ENCODE measurements around the gene S100A2.
"Not testable (repeated sequence)": the region's sequence is repeated elsewhere in the genome, so short reads cannot be mapped to it uniquely, and the experiment has no call there.

S100A2 gene

DNA sequence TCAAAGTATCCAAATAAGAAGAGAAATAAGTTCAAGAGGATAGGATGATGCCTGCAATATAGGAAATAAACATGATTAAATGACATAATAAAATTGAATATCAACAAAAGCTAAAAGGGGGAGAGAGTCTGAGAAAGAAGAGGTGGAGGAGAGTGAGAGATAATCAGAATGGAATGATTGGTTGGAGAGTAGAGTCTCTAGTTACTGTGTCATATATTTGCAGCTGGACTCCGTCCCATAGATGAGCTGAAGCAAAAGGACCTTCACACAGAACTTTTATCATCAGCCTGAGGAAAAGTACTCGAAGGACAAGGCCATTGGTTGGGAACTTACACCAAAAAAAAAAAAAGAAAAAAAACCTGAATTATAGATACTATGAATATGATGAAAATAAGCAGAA, 22.8 kb upstream of the S100A2 start:
- no peak for DNase-seq (ENCODE audit: low read depth in 2 of 2)

- not testable (repeated sequence) for DNase-seq (ENCODE audit: low read depth in 2 of 2)
Measured at GRCh38 chr1:153588033-153588432, 22.4 kb upstream of the S100A2 start.

- no peak for DNase-seq (ENCODE audit: low read depth in 2 of 2)
Measured at GRCh38 chr1:153587314-153587713, 21.7 kb upstream of the S100A2 start.

DNA sequence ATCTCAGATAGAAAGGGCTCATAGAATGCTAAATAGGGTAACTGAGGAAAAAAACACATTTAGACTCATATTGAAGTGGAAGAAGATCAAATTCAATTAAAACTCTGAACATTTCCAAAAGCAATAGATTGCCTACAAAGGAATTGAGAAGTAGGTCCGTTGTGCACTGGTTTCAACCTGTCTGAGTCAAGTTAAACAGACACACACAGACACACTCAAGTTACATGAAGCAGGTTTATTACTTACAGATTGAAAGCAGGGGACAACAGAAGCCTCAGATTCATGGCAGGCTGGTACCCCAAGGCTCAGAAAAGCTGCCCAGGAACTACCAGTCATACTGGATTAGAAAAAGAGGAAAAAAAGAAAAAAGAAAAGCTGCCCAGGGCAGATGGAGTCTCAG, 20.7 kb upstream of the S100A2 start:
- DNase-seq (ENCODE audit: low read depth in 2 of 2), result no peak

DNA sequence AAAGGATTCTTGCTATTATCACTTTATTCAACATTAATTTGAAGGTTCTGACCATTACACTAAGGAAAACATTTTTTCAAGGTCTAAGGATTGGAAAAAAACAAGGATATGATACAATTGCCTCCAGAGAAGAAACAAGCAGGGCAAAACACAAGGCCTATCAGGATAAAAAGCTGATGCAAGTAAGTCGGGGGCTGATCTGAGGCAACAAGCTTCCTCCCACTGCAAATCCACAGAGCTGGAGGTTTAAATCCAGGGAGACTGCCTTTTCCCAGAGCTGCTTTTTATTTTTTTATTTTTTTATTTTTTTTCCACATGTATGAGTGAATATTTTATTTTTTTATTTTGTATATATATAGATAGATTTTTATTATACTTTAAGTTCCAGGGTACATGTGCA, 19.4 kb upstream of the S100A2 start:
- DNase-seq (ENCODE audit: low read depth in 2 of 2), result no peak

DNA sequence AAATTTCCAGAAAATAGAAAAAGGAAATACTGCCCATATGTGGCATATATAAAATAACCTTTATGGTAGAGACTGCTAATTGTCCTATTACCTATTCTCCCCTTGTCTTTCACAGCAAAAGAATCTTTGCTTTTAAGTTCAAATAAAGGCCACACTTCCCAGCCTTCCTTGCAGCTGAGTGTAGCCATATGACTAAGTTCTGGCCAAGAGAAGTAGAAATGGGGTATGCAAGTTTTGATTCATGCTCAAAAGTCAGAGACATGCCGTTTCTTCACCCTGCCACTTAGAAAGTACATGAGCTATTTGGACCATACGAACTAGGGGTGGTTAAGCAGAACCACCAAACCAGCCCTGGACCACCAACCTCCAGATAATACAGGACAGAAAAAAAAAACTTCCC, 18.3 kb upstream of the S100A2 start:
- DNase-seq (ENCODE audit: low read depth in 2 of 2), result no peak

DNA sequence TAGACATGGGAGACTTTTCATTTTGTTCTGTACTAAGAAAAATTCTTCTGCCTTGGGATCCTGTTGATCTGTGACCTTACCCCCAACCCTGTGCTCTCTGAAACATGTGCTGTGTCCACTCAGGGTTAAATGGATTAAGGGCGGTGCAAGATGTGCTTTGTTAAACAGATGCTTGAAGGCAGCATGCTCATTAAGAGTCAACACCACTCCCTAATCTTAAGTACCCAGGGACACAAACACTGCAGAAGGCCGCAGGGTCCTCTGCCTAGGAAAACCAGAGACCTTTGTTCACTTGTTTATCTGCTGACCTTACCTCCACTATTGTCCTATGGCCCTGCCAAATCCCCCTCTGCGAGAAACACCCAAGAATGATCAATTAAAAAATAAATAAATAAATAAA, 17.9 kb upstream of the S100A2 start:
- not testable (repeated sequence) for DNase-seq (ENCODE audit: low read depth in 2 of 2)

DNA sequence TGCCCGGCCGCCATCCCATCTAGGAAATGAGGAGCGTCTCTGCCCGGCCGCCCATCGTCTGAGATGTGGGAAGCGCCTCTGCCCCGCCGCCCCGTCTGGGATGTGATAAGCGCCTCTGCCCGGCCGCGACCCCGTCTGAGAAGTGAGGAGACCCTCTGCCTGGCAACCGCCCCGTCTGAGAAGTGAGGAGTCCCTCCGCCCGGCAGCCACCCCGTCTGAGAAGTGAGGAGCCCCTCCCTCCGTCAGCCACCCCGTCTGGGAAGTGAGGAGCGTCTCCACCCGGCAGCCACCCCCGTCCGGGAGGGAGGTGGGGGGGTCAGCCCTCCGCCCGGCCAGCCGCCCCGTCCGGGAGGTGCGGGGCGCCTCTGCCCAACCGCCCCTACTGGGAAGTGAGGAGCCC, 17.2 kb upstream of the S100A2 start:
- DNase-seq (ENCODE audit: low read depth in 2 of 2), result not testable (repeated sequence)

GRCh38 chr1:153578936-153579335, 13.3 kb upstream of the S100A2 start:
- DNase-seq (ENCODE audit: low read depth in 2 of 2), result no peak

DNA sequence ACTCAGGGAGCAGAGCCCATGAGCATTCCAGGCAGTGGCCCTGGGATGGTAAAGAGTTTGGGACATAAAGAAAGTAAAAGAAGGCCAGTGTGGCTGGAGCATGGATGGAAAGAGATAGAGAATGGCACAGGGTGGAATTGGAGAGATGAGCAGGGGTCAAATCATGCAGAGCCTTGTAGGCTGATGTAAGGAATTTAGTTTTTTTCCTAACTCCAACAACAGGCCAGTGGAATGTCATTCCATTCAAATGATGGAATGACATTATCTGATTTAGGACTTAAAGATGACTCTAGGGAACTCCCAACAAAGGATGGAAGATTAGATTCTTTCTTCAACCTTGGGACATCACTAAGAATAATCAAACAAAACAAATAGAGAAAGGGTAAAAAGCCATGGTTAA, 12.8 kb upstream of the S100A2 start:
- peak; percentile 40 to 49 for DNase-seq (ENCODE audit: low read depth in 2 of 2)

DNA sequence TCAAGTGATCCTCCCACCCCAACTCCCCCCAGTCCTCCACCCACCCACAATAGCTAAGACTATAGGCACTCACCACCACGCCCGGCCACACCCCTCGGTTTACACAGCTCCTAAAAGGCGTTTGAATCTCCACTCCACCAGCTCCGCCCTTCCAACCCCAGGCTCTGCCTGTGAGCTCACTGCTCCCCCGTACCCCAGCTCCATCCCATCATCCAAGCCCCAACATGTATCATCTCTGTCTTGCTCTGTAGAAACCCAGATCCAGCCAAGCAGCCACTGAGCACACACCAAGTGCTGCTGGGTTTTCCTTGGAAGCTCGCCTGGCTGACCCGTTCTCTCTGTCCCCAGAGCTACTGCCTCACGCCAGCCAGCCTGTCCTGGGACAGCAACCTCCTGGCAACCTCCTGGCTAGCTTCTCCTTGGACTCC, 12.0 kb upstream of the S100A2 start:
- no peak for DNase-seq (ENCODE audit: low read depth in 2 of 2)

DNA sequence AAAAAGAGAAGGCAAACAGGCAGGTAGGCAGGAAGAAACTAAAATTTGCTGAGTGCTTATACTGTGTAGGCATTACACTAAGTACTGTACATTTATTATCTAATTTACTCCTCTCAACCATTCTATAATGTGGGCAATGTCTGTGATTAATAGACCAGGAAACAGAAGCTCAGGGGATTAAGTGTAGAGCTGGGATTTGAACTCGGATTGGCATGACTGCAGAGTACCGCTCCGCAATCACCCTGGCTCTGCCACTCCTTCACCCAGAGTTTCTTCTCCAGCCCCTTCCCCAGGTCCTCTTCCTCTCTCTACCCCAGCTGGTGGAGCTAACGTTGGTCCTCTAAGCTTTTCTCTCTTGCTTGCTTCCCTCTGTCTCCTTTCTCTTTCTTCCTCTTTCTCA, 11.5 kb upstream of the S100A2 start:
- no peak for DNase-seq (ENCODE audit: low read depth in 2 of 2)

DNA sequence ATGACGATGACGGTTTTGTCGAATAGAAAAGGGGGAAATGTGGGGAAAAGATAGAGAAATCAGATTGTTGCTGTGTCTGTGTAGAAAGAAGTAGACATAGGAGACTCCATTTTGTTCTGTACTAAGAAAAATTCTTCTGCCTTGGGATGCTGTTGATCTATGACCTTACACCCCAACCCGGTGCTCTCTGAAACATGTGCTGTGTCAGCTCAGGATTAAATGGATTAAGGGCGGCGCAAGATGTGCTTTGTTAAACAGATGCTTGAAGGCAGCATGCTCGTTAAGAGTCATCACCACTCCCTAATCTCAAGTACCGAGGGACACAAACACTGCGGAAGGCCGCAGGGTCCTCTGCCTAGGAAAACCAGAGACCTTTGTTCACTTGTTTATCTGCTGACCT, 9.9 kb upstream of the S100A2 start:
- DNase-seq (ENCODE audit: low read depth in 2 of 2), result not testable (repeated sequence)

DNA sequence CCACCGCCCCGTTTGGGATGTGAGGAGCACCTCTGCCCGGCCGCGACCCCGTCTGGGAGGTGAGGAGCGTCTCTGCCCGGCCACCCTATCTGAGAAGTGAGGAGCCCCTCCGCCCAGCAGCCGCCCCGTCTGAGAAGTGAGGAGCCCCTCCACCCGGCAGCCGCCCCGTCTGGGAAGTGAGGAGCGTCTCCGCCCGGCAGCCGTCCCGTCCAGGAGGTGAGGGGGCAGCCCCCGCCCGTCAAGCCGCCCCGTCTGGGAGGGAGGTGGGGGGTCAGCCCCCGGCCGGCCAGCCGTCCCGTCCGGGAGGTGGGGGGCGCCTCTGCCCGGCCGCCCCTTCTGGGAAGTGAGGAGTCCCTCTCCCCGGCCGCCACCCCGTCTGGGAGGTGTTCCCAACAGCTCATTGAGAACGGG, 9.4 kb upstream of the S100A2 start:
- not testable (repeated sequence) for DNase-seq (ENCODE audit: low read depth in 2 of 2)

DNA sequence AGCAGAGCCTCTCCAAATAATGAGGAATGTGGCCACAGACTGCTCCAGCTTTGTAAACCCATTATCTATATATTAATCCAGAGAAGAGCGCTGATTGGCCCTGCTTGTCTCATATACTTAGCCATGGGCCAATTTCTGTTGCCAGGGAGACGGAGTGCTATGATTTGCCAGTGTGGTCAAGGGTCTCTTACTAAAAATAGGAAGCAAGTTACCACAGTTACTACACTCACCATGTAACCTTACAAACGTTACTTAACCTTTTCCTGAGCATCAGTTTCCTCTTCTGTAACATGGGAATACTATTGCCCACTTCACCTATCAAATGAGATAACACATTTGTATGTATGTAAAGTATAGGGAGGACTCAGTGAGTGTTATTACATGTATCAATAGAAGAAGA, 7.7 kb upstream of the S100A2 start:
- no peak for DNase-seq (ENCODE audit: low read depth in 2 of 2)

GRCh38 chr1:153572569-153573015, 6.9 kb upstream of the S100A2 start:
- DNase-seq (ENCODE audit: low read depth in 2 of 2), result peak in 1 of 2 experiments; percentile 33

- DNase-seq (ENCODE audit: low read depth in 2 of 2), result no peak
Measured at GRCh38 chr1:153571706-153572105, 6.1 kb upstream of the S100A2 start.

DNA sequence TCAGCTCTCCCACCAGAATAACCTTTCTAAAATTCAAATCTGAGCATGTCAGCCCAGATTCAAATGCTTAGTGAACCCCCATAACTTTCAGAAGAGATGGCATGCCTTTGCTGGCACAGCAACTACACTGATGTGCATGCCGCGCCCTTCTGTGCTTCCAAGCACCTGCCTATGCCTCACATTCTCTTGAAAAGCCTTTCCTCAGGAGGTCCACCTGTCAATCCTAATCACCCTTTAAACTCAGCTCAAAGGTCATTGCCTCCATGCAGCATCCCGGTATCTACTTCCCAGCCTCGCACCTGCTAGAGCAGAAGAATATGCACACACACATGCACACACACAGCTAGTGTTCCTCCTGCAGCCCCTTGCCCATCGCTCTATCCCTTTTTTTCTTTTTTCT, 5.2 kb upstream of the S100A2 start:
- DNase-seq (ENCODE audit: low read depth in 2 of 2), result no peak

DNA sequence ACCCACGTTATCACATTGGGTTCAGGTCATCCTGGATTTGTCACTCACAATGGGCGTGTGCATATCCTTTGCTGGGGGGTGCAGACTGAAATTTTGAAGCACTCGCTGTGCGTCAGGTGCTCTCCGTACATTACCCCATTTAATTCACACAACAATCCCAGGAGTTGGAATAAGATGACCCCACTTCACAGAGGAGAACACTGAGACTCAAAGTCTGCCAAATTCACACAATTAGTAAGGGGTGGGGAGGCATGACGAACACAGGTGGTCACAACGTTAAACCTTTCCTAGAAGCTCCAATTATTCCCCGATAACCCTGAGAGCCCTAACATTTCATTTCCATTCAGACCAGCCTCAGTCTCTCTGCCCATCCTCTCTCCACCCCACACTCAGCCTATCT, 3.8 kb upstream of the S100A2 start:
- no peak for DNase-seq (ENCODE audit: low read depth in 2 of 2)

- peak; percentile 55 to 57 for DNase-seq (ENCODE audit: low read depth in 2 of 2)
Measured at GRCh38 chr1:153568367-153569099, 2.9 kb upstream of the S100A2 start.

DNA sequence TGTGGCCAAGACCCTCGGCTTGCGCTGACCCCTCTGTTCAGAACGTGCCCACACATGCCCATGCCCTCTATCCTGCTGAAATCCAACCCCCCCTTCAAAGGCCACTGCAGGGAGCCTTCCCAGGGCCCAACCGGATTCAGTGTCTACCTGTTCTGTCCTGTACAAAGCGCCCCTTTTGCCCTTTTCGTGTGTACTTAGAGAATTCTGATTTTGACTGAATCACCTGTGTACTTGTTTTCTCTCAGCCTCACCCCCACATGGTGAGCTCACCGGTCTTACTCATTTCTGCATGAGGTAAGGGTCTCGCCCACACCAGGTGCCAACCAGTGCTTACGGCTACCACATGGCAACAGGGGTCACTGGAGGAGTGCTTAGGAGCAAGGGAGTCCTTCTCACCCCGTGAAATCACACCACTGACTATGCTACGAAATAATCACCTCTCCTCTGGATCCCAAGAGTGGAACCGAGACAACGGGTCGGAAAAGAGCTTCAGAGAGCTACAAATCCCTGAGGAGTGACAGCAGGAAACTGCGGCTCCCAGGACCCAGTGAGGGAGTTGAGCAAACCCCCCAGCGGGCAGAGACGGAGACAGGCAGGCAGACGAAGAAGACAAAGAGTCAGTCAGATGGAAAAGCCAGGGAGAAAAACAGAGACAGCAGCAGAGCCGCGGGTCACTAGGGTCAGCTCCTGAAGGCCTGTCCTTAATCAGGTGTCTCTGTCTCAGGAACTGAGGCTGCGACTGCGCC, 2.1 kb upstream of the S100A2 start:
- DNase-seq (ENCODE audit: low read depth in 2 of 2), result no peak

DNA sequence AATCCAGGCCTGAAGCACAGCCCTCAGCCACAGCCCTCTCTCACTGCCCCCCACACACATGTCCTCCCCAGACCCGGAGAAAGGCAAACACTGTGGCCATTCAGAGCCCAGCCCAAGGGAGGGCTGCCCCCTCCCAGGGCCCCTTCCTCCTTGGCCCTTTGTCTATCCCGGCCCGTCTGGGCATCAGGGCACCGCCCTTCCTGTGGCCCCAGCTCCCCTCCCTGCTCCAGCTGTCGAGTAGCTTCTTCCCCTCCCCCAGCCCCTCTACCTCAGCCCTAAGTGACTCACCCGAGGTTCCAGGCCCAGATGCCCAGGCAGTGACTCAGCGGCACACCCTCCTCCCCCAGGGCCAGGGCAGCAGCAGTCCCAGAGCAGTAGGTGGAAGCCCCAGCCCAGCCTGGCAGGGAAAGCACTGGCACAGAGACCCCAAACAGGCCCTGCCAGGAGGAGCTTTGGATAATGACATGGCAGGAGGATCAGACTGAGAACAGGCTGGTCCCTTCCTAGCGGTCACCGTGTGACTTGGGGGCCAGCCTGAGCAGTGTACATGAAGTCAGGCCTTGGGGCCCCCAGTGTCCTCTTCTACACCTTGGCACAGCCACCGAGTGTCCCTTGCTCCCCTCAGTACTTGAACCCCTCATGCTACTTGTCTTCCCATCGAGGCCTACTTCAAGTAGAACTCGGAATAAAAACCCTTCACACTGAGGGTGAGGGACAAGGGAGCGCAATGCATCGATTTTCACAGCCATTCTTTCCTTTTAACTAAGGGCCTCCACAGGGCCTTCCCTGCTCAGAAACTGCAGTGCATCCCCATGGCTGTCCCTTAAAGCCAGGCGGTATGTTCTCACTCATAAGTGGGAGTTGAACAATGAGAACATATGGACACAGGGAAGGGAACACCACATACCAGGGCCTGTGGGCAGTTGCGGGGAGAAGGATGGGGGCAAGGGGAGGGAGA, 1.0 kb upstream of the S100A2 start:
- peak; percentile 91 to 92 for DNase-seq (ENCODE audit: low read depth in 2 of 2)

All from fibroblast of skin of left biceps (primary cell).